ENCODE data around the gene ARL4D. TPM values are rescaled to one million over a fixed set of nuclear protein-coding genes. Genes with fewer than 3 reads are reported as not detected.

The ARL4D gene
- total and polyA plus RNA-seq, 2 of the 8 experiments (the other 6 are each of a cell fraction or from before 2014, with no cell fraction given) = 8.4 to 9.2 TPM

- Histone ChIP-seq H3K4me3 (ENCODE audit: extremely low read depth in 1 of 4, insufficient read depth in 2 of 4, low read depth in 3 of 4, low read length in 4 of 4) (no peak overlapping the region), H3K27me3 (replicated peaks in 1 of 4; ENCODE audit: control insufficient read depth in 3 of 4, extremely low read depth in 1 of 4, insufficient read depth in 3 of 4, low read length in 3 of 4) (no peaks in the 10 kb centered on the region), H3K23ac (ENCODE audit: insufficient read length) (no peak overlapping the region), H2AK5ac (ENCODE audit: low read depth, low read length) (no peak overlapping the region), H3K9ac (replicated peaks in 1 of 4; ENCODE audit: extremely low read depth in 1 of 4, low read depth in 3 of 4, low read length in 3 of 4) (no peak overlapping the region), H4K91ac (replicated peaks; ENCODE audit: insufficient read length, low read length) (no peak overlapping the region), H3K27ac (ENCODE audit: low read depth, low read length) (no peak overlapping the region), H2AFZ (ENCODE audit: low read length) (peak overlapping the region; percentile 86), H2BK120ac (replicated peaks; ENCODE audit: low read depth, low read length) (no peak overlapping the region), H2BK5ac (ENCODE audit: low read depth, low read length) (no peak overlapping the region), H4K5ac (ENCODE audit: insufficient read length, low read depth, low read length) (no peak overlapping the region), H3K18ac (ENCODE audit: extremely low read depth, low read length) (no peak overlapping the region), H3K4me1 (replicated peaks in 1 of 4; ENCODE audit: control insufficient read depth in 3 of 4, insufficient read depth in 4 of 4, low read length in 3 of 4) (peaks cover 0 to 3% (median 0%) of the 10 kb centered on the region in 4 experiments; a peak in 2 of 7 replicates), H3K36me3 (ENCODE audit: control insufficient read depth in 2 of 4, insufficient read depth in 4 of 4, low read length in 3 of 4) (no peaks in the 10 kb centered on the region), H3K4me2 (ENCODE audit: insufficient read depth in 1 of 2, low read depth in 2 of 2, low read length in 2 of 2) (peak overlapping the region in 1 of 2 experiments; percentile 20; a peak in 1 of 4 replicates), H4K20me1 (replicated peaks in 1 of 2; ENCODE audit: control insufficient read depth in 1 of 2, insufficient read depth in 2 of 2, low read length in 2 of 2) (no peaks in the 10 kb centered on the region), H3K9me3 (ENCODE audit: insufficient read depth in 2 of 2, low read depth in 1 of 2, low read length in 1 of 2) (no peaks in the 10 kb centered on the region), H3K23me2 (ENCODE audit: low read depth, low read length) (no peaks in the 10 kb centered on the region), H3K56ac (replicated peaks; ENCODE audit: insufficient read length, low read depth, low read length) (no peak overlapping the region), H2BK15ac (ENCODE audit: low read length) (no peak overlapping the region), H2BK20ac (ENCODE audit: low read length) (no peak overlapping the region), H3K14ac (ENCODE audit: insufficient read length) (no peak overlapping the region), H4K8ac (ENCODE audit: extremely low read depth, insufficient read depth, low read length) (no peak overlapping the region), H3K79me2 (ENCODE audit: control insufficient read depth in 1 of 2, insufficient read depth in 2 of 2, low read length in 2 of 2) (no peaks in the 10 kb centered on the region), H2BK12ac (ENCODE audit: low read depth, low read length) (peak overlapping the region; percentile 39; the same call in 1 of the 2 replicates), H3K79me1 (ENCODE audit: low read depth, low read length) (no peaks in the 10 kb centered on the region), H3K4ac (replicated peaks; ENCODE audit: insufficient read length, low read depth, low read length) (no peak overlapping the region)
- ChIA-PET POLR2A (ENCODE audit: partially characterized antibody) (interaction anchor here (0.7 to 6.8 kb wide), 7 partner anchors 10 to 28 kb away, joined by 3 to 117 read pairs (median 6); partner anchors contain the start of gene ARL4D), CTCF (ENCODE audit: partially characterized antibody) (interaction anchor here (0.7 to 3.7 kb wide), 4 partner anchors 11 to 107 kb away, joined by 3 to 17 read pairs (median 9); partner anchors contain the start of gene DHX8)
- DNase-seq (ENCODE audit: low read depth in 1 of 2, low spot score in 2 of 2) (peak in 1 of 2 experiments; percentile 63), FAIRE-seq (no peak)
- WGBS, 2 experiments (ENCODE audit: extremely low coverage in 1 of 2, insufficient coverage in 1 of 2, insufficient read length in 1 of 2, insufficient replicate concordance in 2 of 2, low coverage in 1 of 2, low lambda C conversion rate in 2 of 2, missing lambda C conversion rate in 1 of 2) = 64% methylated on average over 12 of the region's 12 CpGs; no CpG with 5 or more reads in 1 of the 2 experiments
These were observed 21.6 kb upstream of the ARL4D start for GRCh38 chr17:43377056-43377810.
